GM18870 (cell line): ENCODE data around the gene LYZL4.

Experiments
- ATAC-seq: cut with Tn5 transposase; IDR thresholded peaks from one replicate; pipeline ENCODE4 v1.9.1; 2021; ENCODE audit warnings: moderate library complexity; ENCODE audit not compliant: unreplicated experiment

The LYZL4 gene

GRCh38 chr3:42428830-42429229 lies 18.4 kb upstream of the LYZL4 start:
- ATAC-seq, result no peak

DNA sequence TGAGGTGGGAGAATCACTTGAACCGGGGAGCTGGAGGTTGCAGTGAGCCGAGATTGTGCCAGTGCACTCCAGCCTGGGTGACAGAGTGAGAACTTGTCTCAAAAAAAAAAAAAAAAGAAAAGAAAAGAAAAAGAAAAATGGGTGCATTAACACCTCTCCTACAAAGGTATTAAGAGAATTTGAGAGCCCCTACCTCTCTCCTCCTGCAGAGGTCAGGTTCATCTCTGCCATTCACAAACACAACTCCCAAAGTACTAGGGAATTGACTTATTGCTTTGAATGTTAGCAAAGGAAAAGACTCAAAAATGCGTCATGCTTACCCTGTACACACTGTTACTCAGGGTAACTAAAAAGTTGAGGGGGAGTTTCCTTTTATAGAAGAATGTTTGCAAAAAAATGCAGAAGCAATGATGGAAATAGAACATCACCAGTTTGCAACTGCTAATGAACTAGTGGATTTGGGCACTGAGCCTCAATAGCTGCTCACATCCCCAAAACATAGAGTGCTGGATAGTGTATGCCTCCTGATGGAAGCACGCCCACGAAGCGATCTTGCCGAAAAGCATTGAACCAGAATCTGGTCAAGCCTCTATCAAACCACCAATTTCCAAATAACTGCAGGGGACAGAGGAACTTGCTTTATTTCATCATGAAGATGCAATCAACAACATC lies 15.5 kb upstream of the LYZL4 start:
- no peak for ATAC-seq

DNA sequence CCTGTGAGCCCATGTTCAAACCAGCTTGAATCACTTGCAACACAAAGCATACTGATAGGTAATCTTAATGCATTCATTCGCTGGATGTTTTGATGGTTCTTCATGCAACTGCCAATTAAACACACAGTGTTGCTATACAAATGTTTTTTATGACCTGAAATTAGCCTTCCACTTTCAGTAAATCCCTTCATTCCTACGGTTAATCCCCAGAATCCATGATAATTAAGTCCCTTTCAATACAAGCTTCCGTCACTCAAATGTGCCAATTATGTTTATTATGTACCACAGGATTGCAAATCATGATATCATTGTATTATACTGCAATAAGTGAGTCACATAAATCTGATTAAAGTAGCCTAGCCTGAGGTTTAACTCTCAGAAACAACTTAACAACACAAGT lies 14.5 kb upstream of the LYZL4 start:
- ATAC-seq, result no peak

GRCh38 chr3:42421818-42422796 lies 11.7 kb upstream of the LYZL4 start:
- no peak for ATAC-seq

GRCh38 chr3:42419563-42419962 lies 9.2 kb upstream of the LYZL4 start:
- ATAC-seq, result no peak

- ATAC-seq, result no peak
These were observed 2.2 kb upstream of the LYZL4 start for GRCh38 chr3:42412526-42413155.

DNA sequence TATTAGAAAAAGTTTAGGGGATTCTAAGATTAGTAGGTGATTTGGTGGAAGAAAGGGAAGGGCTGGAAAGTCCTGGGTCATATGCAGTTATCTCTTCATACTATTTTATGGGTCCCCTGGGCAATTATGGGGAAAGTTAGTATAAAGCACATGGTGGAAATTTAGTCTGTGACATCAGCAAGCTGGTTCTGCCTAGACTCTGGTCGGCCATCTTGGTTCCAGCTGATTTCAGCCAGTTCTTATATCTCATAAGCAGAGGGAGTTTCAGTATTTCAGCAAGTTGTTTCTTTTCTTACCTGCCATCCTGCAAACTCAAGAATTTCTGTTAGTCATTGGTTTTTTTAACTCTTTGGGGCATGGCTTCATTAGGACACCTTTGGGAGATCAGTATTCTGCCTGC lies 1.0 kb upstream of the LYZL4 start:
- ATAC-seq, result no peak

DNA sequence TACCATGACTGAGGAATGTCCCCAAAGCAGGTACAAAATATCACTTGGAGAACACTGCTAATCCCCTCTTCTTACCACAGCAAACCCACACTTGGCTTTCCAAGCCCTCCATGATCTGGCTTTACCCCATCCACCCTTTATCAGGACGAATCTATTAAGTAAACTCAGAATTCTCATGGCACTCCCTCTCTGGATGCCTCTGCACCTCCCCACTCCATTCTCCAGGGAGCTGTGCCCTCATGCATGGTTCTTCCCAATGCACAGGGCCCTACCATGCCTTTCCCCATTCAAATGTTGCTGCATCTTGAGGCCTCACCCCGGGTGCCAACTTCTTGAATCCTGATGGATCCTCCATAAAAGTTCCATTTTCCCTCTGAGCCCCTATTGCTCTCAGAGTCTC lies 2.3 kb downstream of the LYZL4 start:
- no peak for ATAC-seq

DNA sequence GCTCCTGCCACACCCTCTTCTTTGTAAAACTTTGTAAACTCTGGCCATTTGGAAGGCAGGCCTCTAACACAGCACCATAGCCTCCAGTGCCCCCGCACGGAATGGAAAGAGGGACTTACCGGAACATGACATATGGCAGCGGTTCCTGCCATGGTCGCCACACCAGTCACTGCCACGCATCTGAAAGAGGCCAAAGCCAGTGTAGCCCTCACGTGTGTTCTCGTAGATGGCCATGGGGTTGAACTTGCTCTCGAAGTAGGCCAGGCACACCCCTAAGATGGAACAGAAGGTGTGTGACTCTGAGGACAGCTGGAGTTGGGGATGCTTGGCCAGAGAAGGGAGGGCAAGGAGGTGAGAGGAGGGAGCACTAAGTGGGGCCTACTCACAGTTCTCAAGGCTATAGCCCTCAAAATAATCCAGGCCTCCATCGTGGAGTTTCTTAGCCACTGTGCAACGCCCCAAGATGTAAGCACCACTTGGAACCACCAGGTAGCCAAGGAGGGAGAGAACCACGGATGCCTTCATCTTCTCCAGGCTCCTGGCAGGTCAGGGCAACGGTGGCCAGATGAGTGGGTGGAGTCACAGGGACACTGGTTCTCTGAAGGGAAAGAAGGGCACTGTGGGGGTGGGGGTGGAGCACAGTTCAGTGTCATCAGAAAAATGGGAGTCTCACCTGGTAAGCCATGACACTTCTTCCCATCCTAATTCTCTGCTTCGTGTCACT lies 3.5 kb downstream of the LYZL4 start:
- no peak for ATAC-seq

DNA sequence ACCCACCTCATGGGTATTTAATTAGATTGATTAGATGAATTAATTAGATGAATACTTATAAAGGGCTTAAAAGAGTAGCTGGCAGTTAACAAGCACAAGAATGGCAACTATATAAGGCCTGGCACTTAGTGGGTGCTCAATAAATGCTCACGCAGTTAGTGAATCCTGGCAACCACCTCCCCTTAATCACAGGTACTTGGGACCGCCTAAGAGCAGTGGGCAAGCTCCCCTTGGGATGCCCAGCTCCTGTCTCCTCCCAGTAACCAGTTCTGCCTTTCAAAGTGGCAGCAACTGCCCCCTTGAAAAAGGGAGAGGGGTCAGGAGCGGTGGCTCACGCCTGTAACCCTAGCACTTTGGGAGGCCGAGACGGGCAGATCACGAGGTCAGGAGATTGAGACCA lies 4.6 kb downstream of the LYZL4 start:
- ATAC-seq, result no peak

DNA sequence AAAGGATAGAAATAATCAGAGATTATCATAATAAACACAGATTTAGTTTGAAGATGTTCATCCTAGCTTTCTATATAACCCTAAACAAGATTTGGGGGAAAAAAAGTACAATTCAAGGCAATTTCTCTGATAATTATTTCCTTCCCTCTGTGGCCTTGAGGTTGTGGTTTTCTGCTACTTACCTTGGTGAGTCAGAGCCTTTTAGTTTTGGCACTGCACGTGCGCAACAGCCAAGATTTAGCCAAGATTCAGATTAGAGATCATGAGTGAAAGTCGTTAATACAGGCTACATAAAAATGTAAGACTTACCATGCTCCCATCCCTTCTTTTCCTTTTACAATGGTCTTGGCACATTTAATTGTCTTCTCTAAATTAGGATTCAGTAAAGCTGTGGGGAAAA lies 6.7 kb downstream of the LYZL4 start:
- no peak for ATAC-seq

GRCh38 chr3:42402394-42403096 lies 7.9 kb downstream of the LYZL4 start:
- ATAC-seq, result no peak

GRCh38 chr3:42398080-42398479 lies 12.3 kb downstream of the LYZL4 start:
- ATAC-seq, result no peak

DNA sequence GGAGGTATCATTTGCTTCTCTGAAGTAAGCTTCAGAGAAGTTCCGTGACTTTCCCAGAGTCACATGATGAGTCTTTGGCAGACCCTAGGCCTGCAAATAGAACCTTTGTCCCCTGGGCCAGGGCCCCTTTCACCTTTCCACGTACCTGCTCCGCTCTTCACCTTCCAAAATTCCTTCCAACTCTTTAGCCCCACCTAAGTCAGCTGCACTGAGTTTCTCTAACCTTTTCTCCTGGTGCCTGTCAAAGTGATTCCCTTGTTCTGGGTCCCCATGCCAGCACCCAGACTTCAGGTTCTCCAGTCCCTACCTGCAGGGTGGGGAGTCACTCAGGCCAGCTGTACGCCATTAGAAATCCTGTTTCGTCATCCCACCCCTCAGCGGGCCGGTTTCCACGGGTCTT lies 12.8 kb downstream of the LYZL4 start:
- ATAC-seq, result no peak

- no peak for ATAC-seq
These were observed 15.7 kb downstream of the LYZL4 start for GRCh38 chr3:42394579-42395288.

DNA sequence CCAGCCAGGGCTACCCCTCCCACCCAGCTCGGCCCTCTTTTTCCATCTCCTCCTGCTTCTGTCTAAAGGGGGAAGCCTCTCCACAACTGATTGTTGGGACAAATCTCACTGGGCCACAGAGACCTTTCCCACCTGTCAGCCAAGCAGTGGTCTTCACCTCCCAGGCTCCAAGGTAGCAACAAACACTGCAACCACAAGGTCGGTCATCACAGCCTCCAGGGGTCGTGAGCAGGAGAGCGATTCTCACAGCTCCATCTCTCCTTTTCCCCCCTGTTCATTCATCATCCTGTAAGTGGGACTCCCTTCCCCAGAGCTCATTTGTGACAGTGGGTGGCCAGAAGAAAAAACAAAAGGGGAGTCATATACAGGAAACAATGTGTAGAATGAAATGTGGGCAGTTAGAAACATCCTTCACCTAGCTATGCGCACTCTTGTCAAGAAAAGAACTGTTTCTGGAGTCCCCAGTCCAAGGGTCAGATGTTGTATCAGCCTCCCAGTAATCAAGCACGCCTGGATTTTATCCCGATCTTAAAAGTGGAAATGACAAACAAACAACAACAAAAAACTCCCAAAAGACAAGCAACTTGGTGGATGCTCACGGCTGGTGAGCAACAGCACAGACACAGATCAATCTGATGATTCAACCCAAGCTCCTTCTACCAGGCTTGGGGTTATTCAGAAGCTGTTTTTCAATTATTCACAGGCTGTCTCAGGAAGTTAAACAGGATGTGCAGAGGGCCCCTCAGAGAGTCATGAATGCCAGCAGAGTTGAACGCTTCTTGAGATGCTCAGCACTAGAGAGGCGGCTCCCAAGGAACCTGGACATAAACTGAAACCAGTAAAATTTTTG lies 22.4 kb downstream of the LYZL4 start:
- no peak for ATAC-seq

GRCh38 chr3:42381551-42382082 lies 28.8 kb downstream of the LYZL4 start:
- no peak for ATAC-seq

GRCh38 chr3:42377681-42378080 lies 32.7 kb downstream of the LYZL4 start:
- no peak for ATAC-seq

DNA sequence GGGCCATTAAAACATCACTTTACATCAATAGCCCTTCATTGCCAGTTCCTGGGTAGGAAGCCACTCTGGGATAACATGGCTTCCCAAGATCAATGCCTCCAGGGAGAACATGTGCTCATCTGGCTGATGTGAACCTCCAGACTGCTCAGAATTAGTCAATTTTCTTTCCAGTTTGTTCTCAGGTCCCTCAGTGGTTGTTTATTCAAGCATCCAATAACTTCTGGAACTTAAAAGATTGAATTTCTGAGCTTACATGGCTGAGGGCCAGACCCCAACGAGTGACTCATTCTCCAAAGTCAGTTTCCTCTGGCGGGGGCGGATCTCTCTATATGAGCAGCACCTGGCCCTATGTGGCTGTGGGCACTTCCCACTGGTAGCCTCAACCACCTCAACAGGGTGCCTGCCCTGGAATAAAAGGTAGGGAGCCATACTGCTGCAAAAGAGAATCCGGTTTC lies 34.0 kb downstream of the LYZL4 start:
- no peak for ATAC-seq
